ENCODE data around the gene ZNF609.
A peak's percentile ranks its signal among the peaks of the same experiment; 100 is the strongest.

ZNF609 gene

DNA sequence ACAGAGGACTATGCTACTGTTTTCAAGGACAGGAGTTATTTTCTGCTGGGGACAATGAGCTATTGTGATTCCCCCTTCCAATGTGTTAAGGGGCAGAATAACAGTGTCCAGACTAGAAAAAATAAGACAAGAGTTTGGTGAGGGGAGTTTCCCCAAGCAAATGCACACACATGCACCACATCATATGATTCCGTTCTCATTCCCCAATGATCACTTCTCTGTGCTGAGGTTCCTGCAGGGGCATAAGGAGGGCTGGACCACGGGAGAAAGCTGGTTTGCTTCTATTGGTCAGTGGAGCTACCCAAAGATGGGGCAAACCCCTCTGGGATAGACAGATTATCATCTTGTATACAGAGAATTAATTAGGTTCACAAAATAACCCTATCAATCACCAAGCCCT is 234.4 kb downstream of the ZNF609 start:
- DNase-seq (ENCODE audit: insufficient read length) (no peak), FAIRE-seq (no peak)
- no peak for TF ChIP-seq POLR2A (IDR thresholded peaks at IDR 0.05; ENCODE audit: low read depth, low read length)
- no peak for TF ChIP-seq POLR2AphosphoS5 (IDR thresholded peaks at IDR 0.05; ENCODE audit: low read depth, low read length)
- no peak for TF ChIP-seq TAF1 (IDR thresholded peaks at IDR 0.05; ENCODE audit: borderline replicate concordance, low read depth, low read length)

DNA sequence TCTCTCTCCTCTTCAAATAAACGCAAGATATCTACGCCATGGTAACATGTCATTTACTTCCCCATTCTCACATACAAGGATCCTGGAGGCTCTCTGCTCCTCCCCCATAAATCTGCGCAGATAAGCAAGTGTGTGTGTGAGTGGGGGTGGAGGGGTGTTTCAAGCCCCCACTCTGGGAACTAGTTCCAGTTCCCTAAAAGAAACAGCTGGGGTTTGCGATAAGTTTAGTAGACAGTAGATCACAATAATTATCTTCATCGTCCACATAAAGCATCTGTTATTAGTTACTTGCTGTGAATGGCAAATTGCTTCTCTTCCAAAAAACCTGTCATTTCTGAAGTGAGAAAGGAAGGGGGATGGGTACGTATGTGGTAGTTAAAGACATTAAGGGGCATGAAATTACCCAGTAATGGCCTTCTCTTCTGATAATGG is 235.2 kb downstream of the ZNF609 start:
- FAIRE-seq (no peak), DNase-seq (ENCODE audit: insufficient read length) (no peak)
- no peak for TF ChIP-seq POLR2AphosphoS5 (IDR thresholded peaks at IDR 0.05; ENCODE audit: low read depth, low read length)
- no peak for TF ChIP-seq POLR2A (IDR thresholded peaks at IDR 0.05; ENCODE audit: low read depth, low read length)
- no peak for TF ChIP-seq TAF1 (IDR thresholded peaks at IDR 0.05; ENCODE audit: borderline replicate concordance, low read depth, low read length)

- FAIRE-seq (no peak), DNase-seq (ENCODE audit: insufficient read length) (no peak)
- TF ChIP-seq POLR2A (IDR thresholded peaks at IDR 0.05; ENCODE audit: low read depth, low read length) (no peak), POLR2AphosphoS5 (IDR thresholded peaks at IDR 0.05; ENCODE audit: low read depth, low read length) (no peak), TAF1 (IDR thresholded peaks at IDR 0.05; ENCODE audit: borderline replicate concordance, low read depth, low read length) (no peak)
Observed at GRCh38 chr15:64696481-64696880, 236.1 kb downstream of the ZNF609 start.

DNA sequence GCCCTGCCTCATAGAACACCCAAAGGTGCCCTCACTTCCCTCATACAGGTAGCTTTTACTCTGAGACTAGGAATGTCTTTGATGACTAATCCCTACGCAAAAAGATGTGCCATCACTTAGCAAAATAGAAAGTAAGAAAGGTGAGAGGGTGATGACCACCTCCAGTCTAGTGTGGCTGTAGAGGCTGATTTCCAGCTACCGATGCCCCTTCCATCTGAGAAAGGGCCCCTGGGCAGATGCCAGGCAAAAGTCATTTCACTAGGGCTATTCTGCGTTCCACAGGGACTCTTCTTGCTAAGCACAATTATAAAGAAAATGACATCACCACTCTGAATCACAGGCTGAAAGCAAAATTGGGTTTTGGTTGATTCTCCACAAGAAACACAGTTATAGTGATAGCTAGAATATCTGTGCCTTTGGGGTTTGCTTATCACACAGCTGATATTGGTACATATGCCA is 237.6 kb downstream of the ZNF609 start:
- no peak for DNase-seq (ENCODE audit: insufficient read length)
- no peak for TF ChIP-seq TAF1 (IDR thresholded peaks at IDR 0.05; ENCODE audit: borderline replicate concordance, low read depth, low read length)
- no peak for TF ChIP-seq POLR2AphosphoS5 (IDR thresholded peaks at IDR 0.05; ENCODE audit: low read depth, low read length)
- no peak for TF ChIP-seq POLR2A (IDR thresholded peaks at IDR 0.05; ENCODE audit: low read depth, low read length)
- no peak for FAIRE-seq

- DNase-seq (ENCODE audit: insufficient read length) (no peak), FAIRE-seq (no peak)
- TF ChIP-seq POLR2A (IDR thresholded peaks at IDR 0.05; ENCODE audit: low read depth, low read length) (no peak), POLR2AphosphoS5 (IDR thresholded peaks at IDR 0.05; ENCODE audit: low read depth, low read length) (no peak), TAF1 (IDR thresholded peaks at IDR 0.05; ENCODE audit: borderline replicate concordance, low read depth, low read length) (no peak)
Observed at GRCh38 chr15:64698823-64699222, 238.4 kb downstream of the ZNF609 start.

DNA sequence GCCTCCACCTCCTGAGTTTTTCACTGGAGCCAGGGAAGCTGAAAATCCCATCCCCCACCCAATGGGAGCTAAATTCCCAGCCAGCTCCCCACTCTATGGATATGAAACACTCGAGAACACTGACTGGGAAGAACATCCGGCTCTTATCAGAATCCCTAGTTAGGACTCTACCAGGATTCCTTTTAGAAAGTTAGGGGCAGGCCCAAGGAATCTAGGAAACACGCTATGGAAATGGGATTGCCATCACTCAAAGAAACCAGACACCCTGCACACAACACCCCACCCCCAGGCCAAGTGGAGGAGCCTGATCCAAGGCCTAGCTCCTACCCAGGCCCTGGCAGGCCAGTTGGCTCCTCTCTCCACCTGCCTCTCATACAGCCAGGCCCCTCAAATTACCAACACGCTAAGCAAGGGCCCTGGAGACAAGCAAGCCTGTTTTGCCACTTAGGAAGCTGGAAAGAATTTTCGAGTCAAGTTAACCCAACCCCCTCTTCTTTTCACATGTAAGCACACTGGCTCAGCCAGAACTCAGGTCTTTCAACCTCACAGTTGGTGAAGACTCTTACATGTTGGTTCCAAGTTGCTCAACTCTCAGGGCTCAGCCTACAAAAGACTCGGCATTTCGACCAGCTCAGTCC is 239.5 kb downstream of the ZNF609 start:
- TF ChIP-seq TAF1 (IDR thresholded peaks at IDR 0.05; ENCODE audit: borderline replicate concordance, low read depth, low read length) (no peak), POLR2AphosphoS5 (IDR thresholded peaks at IDR 0.05; ENCODE audit: low read depth, low read length) (no peak)
- no peak for FAIRE-seq
- DNase-seq (ENCODE audit: insufficient read length): no peak

GRCh38 chr15:64701051-64701450 is 240.7 kb downstream of the ZNF609 start:
- FAIRE-seq: no peak
- TF ChIP-seq TAF1 (IDR thresholded peaks at IDR 0.05; ENCODE audit: borderline replicate concordance, low read depth, low read length): no peak
- no peak for TF ChIP-seq POLR2AphosphoS5 (IDR thresholded peaks at IDR 0.05; ENCODE audit: low read depth, low read length)
- no peak for TF ChIP-seq POLR2A (IDR thresholded peaks at IDR 0.05; ENCODE audit: low read depth, low read length)
- DNase-seq (ENCODE audit: insufficient read length): no peak

DNA sequence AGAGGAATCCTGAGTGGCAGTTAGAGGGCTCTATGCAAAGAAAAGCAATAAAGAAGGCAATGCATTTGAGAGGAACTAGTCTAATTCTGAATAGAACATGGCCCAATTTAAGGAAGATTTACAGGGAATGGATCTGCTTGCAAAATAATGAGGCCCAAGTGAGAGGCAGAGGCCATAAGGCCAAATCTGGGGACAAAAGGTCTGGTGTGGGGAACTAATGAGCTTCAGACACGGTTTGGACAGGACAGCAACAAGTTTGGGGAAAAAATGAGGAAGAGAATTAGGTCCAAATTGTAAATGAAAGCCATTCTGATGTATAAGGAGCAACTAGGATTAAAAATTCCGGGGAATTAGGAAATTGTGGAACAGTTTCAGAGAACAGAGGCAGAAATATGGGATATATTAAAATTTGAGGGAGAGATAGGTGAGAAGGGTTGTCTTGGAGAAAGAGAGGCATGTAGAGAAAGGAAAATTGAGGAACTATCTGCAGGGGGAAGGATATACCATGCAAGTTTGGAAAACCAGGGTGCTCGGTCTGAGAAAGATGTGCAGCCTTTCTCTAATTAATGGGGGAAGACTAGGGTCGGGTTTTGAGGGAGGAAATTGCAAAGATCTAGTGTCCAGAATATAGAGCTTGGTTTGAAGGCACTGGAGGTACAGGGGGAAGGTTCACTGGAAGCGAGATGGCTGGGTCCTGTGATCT is 241.3 kb downstream of the ZNF609 start:
- FAIRE-seq (no peak), DNase-seq (ENCODE audit: insufficient read length) (no peak)
- TF ChIP-seq TAF1 (IDR thresholded peaks at IDR 0.05; ENCODE audit: borderline replicate concordance, low read depth, low read length) (no peak), POLR2A (IDR thresholded peaks at IDR 0.05; ENCODE audit: low read depth, low read length) (no peak)

DNA sequence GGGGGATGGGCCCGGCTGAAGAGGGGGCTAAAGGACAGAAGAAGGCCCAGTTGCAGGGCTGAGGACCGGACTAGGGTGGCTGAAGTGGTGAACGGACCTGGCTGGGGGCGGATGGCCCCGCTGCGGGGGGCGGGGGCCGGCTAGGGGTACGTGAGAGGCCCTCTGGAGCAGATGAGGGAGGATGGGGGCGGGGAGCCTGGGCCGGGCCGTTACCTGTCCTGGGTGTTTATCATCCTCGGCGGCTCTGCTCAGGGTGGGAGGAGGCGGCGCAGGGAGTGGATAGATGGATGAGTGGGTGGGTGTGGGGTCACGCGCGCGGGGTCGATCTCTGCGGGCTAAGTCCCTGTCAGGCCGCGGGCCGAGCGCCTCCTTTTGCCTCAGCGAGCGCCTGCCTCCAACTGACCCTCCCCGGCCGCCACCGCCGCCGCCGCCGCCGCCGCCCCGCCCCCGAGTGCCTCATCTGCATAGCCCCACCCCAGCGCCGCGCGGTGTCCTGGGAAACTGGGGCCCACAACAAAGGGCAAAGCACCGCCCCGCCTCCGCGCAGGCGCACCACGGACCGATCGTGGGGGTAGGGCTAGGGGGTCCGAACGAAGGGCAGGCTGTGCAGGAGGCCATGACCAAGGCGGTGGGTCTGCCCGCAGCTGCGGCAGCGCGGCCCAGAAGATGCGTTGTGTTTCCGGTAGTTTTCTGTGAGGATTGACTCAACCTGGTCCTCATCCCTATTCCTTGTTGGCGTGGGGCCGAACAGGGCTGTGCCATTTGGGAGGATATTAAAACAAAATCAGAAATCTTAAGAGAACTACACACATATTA is 242.6 kb downstream of the ZNF609 start:
- FAIRE-seq: peak; percentile 92
- peak; percentile 93 for DNase-seq (ENCODE audit: insufficient read length)
- TF ChIP-seq POLR2A (IDR thresholded peaks at IDR 0.05; ENCODE audit: low read depth, low read length) (peak; percentile 84), POLR2AphosphoS5 (IDR thresholded peaks at IDR 0.05; ENCODE audit: low read depth, low read length) (peak; percentile 80), TAF1 (IDR thresholded peaks at IDR 0.05; ENCODE audit: borderline replicate concordance, low read depth, low read length) (no peak; the same call in 1 of the 2 replicates)

DNA sequence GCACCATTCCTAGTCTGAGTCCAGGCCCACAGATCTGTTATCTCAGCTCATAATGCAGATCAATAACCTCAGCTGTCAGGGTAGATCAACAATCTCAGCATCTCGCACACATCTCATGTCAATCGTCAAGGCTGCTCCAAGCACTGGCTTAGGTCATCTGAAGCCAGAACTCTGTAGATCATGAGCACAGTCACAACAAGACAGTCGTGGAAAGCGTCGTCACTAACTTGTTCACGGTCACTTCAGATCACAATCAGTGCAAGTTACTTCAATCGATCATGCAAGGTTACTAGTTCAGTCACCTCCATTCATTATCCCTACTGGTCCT is 243.2 kb downstream of the ZNF609 start:
- no peak for TF ChIP-seq POLR2AphosphoS5 (IDR thresholded peaks at IDR 0.05; ENCODE audit: low read depth, low read length)
- no peak for TF ChIP-seq TAF1 (IDR thresholded peaks at IDR 0.05; ENCODE audit: borderline replicate concordance, low read depth, low read length)
- TF ChIP-seq POLR2A (IDR thresholded peaks at IDR 0.05; ENCODE audit: low read depth, low read length): no peak
- FAIRE-seq (no peak), DNase-seq (ENCODE audit: insufficient read length) (no peak)

DNA sequence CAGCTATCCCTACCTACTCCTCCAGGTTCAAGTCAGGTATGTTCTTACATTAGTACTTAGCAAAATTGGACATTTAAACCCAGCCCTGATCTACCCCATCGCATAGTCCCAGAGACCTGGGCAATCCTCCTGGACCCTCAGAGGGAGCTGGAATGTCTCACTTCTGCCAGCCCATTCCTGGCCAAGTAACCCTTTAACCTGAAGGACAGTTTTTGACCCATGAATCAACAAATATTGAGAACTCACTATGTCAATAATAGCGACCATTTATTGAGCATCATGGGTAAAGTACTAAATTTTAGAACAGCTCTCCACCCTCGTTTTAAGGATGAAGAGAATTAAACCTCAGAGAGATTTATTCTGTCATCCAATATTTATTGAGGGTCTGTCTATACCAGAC is 244.6 kb downstream of the ZNF609 start:
- FAIRE-seq: no peak
- DNase-seq (ENCODE audit: insufficient read length): no peak
- TF ChIP-seq POLR2AphosphoS5 (IDR thresholded peaks at IDR 0.05; ENCODE audit: low read depth, low read length) (no peak), POLR2A (IDR thresholded peaks at IDR 0.05; ENCODE audit: low read depth, low read length) (no peak), TAF1 (IDR thresholded peaks at IDR 0.05; ENCODE audit: borderline replicate concordance, low read depth, low read length) (no peak)

Data from GM12892 (cell line).